Activated effector memory CD4-positive, alpha-beta T cell treated with anti-CD3 and anti-CD28 coated beads, Interleukin-2, amount 50 U/mL, for 16 hours (primary cell): ENCODE data around the gene GTSE1.
"Not testable (repeated sequence)": the region's sequence is repeated elsewhere in the genome, so short reads cannot be mapped to it uniquely, and the experiment has no call there.

Experiments
- DNase-seq: peaks from one replicate; pipeline ENCODE4 v3.0.0-alpha.2; 2020

Gene GTSE1

DNA sequence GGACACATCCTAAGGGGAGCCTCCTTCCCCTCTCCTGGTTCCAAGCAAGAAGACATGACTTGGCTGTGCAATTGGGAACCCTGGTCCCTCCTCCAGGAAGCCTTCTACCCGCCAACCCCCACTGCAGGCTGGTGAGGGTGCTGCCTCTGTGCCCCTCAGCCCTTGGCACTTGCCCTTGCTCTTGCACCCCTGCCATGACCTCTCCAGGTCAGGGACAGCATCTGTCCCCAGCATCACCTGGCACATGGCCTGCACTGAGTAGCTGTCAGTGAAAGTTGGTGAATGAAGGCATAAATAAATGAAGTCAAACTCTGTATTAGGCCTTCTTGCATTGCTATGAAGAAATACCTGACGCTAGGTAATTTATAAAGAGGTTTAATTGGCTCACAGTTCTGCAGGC is 1.9 kb upstream of the GTSE1 start:
- DNase-seq: no peak

DNA sequence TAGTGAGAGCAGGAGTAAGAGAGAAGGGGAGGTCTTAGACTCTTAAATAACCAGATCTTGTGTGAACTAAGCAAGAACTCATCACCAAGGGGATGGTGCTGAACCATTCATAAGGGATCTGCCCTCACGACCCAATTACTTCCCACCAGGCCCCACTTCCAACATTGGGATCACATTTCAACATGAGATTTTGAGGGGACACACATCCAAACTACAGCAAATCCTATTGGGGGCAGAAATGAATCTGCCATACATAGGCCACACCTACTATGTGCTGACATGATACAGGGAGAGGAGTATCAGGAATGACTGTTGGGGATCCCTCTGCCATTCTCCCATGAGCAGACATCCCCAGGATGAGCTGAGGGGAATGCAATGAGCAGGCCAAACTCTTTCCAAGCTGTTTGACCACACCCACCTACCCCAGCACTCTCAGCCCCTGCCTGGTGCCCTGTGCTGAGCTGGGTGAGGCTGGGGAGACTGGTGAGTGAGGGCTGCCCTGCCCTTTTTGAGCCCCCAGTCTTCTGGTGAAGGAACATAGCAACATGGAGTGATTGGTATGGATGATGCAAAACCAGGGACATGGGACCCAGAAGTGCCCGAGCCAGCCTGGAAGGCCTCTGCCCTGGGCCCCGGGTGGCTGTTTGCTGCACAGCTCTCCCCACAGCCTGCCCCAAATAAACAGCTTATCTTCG is 1.2 kb upstream of the GTSE1 start:
- no peak for DNase-seq

DNA sequence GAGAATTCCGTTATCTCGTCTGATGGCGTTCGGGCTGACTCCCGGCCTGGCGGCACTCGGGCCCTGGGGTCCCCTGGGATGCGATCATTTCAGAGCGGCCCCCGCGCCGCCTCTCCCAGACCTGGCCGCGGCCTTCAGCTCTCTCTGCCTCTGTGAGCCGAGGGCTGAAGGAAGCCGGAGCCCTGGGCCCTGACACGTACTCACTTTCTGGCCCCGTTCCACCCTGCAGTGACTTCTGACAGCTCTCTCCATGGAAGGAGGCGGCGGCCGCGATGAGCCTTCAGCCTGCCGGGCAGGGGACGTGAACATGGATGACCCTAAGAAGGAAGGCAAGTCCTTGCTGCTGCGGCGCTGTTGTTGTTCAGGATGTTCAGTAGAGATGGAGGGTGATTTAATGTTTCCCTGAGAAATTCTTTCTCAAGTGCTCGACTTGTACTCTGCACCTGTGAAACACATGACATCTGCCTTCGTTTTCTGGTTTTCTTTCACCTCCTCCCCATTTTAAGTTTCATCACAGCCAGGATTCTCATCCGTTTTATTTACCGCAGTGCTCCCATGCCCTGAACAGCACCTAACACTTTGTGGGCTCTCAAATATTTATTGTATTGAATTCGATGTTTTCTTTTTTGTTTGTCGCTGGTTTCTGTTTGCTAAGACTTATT is 612 bp downstream of the GTSE1 start:
- no peak for DNase-seq

DNA sequence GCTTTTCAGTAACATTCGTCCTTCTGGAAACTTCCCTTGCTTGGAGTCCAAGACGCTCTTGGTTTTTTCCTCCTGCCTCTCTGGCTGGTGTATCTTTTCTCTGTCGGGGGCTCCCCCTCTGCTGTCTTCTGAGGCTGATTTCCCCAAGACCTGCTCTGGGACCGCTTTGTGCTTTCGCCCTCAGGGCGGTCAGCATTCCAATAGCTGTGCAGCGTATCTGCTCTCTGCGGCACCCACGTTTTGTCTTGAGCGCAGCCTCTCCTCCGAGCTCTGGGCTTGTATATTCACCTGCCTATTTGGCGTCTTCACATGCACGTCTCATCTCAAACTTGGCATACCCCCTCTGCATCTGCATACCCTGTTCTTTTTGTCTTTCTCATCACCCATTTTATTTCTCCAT is 2.4 kb downstream of the GTSE1 start:
- DNase-seq: no peak

DNA sequence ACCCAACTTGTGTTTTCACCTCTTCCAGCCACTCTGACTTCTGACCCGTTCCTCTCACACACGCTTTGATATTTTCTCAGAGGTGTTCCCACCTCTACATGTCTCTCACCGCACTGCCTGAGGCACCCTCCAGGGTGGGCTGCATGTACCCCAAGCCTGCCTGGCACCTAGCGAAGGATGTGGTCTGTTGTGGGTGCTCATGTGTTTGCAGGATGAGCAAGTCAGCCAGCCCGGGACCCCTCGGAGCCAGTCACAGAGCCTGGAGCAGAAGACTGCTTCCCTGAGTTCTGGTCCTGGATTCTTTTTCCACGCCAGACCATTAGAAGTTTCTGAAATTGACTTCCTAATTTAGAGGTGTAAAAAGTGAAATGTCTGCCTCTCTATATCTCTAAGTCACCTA is 3.8 kb downstream of the GTSE1 start:
- no peak for DNase-seq

DNA sequence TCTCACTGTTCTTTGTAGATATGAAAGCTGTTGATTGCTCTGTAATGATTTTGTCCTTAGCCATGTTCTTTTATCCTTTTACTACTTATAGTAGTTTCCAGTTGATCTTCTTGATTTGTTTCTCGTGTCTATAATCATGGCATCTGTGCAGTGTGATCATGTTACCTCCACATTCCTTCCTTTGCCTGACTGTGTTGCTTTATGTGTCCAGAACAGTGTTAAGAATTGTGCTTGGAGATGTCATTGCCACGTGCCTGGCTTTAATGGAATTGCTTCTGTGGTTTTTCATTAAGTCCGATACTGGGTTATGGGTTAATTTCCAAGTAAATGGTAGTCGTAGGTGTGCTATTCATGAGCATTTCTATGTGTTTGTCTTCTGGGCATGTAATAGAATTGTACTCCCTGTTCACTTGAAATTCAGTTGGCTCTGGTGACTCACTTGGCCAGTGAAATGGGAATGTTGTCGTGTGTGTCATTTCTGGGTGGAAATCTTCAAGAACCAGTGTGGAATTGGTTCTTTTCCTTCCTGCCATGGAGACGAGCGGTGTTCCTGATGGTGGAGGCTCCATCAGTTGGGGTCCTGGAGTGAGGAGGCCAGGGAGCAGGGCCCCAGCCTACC is 6.8 kb downstream of the GTSE1 start:
- no peak for DNase-seq

DNA sequence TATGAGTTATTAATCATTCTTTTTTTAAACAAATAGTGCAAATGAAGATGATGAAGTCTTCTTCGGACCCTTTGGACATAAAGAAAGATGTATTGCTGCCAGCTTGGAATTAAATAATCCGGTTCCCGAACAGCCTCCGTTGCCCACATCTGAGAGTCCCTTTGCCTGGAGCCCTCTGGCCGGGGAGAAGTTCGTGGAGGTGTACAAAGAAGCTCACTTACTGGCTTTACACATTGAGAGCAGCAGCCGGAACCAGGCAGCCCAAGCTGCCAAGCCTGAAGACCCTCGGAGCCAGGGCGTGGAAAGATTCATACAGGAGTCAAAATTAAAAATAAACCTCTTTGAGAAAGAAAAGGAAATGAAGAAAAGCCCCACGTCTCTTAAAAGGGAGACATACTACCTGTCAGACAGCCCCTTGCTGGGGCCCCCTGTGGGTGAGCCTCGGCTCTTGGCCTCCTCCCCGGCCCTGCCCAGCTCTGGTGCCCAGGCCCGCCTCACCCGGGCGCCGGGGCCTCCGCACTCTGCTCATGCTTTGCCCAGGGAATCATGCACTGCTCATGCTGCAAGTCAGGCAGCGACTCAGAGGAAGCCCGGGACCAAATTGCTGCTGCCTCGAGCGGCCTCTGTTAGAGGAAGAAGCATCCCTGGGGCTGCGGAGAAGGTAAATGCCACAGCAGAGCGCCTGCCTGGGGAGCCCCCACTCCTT is 11.8 kb downstream of the GTSE1 start:
- DNase-seq: no peak

DNA sequence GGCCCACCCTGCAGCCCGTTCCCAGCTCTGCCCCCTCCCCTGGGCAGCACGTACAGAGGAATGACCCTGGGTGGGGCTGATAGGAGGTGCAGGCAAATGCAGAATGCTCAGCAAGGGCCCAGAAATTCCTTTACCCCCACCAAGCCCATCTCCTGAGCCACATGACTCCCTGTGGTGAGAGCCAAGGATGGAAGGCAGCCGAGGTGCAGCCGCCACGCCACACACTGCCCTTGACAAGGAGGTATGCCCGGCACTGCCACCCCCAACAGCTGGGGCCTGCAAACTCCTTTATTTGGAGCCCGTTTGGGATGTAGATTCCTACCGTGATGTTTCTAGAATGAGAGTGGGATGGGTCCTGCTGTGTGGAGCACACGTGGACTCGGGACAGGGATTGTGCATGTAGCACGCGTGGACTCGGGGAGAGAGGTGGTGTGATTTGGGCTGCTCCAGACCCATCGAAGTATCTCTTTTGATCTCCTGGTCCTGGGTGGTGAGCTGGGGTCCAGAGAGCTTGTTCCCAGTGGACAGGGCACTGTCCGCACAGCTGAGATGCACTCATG is 12.9 kb downstream of the GTSE1 start:
- no peak for DNase-seq

DNA sequence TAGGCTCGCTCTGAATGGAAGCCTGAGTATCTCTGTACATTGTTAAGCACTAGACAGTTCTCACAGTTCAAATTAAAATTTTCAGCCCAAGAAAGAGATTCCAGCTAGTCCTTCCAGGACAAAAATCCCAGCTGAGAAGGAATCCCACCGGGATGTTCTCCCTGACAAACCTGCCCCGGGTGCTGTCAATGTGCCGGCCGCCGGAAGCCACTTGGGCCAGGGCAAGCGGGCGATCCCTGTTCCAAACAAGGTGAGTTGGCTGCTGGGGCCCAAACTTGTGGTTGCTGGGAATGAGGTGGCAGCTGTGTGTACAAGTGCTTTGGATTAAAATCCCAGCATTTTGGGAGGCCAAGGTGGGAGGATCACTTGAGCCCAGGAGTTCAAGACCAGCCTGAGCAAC is 15.4 kb downstream of the GTSE1 start:
- no peak for DNase-seq

DNA sequence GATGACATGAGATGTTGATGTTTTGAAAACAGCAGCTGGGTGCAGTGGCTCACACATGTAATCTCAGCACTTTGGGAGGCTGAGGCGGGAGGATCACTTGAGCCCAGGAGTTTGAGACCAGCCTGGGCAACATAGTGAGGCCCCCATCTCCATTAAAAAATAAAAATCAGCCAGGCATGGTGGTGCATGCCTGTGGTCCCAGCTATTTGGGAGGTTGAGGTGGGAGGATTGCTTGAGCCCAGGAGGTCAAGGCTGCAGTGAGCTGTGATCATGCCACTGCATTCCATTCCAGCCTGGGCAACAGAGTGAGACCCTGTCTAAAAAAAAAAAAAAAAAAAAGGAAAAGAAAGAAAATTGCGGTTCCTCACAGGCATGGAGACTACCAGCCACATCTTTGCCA is 16.2 kb downstream of the GTSE1 start:
- DNase-seq: not testable (repeated sequence)

DNA sequence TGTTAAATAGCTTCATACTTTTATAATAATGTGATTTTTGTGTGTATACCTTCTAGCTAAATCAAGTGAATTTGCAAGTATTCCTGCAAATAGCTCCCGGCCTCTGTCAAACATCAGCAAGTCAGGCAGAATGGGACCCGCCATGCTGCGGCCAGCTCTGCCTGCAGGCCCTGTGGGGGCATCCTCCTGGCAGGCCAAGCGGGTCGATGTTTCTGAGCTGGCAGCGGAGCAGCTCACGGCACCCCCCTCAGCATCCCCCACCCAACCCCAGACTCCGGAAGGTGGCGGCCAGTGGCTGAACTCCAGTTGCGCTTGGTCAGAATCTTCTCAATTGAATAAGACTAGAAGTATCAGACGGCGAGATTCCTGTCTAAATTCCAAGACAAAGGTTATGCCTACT is 19.3 kb downstream of the GTSE1 start:
- no peak for DNase-seq

DNA sequence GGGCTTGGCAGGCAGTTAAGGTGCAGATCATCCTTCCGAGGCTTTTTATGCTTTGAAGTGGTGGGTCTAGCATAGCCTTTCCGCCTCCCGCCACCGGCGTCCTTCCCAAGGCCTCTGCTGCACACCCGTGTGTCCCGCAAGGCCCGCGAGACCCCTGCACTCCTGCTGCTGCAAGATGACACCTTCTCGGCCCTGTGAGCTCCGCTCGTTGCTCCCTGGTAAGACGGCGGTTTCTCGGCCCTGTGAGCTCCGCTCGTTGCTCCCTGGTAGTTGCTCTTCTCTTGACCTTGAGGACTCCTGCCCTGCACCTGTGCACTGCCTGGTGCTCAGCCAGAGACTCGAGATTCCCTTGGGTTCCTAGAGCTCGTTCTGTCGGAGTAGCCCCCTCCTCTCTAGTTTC is 21.0 kb downstream of the GTSE1 start:
- DNase-seq: no peak

DNA sequence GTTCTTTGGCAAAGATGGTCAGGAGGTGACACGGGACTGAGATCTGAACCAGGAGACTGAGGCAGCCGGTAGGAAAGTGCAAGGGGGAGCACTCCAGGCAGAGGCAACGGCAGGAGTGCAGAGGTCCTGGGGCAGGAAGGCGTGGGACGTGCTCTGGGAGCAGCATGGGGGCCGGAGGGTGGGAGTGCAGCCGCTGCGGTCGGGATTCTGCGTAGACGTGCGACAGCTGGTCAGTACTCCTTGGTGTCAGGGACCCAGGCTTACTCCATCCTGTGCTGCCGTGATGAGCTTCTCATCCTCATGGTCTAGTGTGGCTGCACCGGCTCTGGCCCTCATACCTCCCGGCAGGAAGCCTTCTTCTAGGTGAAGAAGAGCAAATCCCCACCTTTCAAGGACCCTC is 21.9 kb downstream of the GTSE1 start:
- DNase-seq: no peak

DNA sequence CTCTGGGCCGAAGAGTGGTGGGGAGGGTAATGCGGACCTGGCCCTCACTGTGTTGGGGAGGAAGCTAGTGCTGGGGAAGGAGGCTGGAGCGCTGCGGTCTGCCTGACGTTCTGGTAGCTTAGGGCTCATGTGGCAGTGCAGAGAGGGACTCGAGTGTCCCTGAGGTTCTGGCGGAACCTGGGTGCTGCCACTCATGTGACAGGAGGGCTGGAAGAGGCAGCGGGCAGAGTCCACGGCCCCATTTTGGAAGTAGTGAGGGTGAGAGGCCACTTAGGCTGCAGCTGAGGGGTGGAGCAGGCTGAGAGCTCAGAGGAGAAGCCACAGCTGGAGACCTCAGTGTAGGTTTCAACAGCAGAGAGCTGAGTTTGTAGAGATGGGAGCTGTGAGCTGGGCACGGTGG is 22.6 kb downstream of the GTSE1 start:
- no peak for DNase-seq

DNA sequence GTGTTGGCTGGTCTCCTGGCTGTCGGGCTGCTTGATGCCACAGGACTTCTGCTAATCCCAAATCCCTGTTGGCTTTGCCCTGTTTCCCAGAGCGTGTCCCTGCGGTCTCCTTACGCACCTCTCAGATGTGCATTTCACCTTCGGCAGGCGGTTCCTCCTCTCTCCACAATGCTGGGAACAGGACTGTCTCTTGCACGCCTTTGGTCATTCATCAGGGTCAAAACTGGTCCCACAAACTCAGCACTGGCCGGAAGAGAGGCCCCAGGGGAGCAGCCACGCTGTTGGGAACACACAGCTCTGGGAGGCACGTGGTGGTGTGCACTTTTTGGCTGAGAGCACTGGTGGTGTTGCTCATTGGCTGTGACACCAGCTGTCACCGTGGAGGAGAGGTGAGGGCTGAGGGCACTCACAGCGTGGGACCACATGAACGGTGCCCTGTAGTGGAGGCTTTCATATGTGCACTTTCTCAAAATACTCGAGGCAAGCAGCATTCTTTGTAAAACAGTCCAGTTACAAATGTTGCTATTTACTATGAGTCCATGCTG is 23.6 kb downstream of the GTSE1 start:
- no peak for DNase-seq

DNA sequence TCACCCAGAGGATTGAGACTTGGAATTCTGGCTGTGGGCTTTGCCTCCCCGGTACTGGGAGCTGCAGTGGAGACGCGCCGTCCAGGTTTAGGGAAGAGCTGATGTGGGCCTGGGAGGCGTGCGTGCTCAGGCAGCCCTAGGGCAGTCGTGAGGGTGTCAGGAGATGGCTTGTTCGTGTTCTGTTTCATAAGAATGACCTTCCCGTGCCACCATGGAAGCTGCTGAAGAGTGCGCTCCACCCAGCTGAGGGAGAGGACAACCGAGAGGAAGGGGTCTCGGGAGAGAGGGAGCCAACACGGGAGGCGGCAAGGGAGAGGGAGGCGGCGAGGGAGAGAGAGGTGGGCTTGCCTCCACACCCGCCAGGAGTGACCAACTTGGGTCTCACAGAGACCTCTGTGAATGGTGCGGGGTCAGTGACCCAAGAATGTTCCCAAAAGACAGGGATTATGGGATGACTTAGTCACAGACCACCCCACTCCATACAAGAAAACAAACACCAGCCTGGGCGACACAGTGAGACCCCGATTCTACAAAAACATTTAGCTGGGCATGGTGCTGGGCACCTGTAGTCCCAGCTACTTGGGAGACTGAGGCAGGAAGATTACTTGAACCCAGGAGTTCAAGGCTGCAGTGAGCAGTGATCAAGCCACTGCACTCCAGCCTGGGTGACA is 24.2 kb downstream of the GTSE1 start:
- DNase-seq: no peak

DNA sequence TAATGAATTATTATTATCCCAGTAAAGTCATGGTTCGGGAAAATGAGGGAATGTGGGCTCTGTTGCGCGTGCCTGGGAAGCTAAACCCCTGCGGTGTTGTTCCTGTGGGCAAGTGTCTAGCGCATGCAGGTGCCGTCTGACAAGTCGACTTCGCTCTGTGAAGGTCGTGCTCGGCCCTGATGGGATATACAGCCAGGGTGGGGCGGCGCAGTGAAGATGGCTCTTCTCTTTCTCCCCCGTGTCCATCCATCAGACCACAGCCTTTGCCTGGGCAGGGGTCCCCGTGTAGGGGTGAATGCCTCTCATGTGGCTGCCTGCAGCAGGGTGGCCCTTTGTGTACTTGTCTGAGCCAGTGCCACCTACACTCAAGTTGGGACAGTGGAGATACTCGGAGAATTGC is 26.0 kb downstream of the GTSE1 start:
- DNase-seq: no peak

DNA sequence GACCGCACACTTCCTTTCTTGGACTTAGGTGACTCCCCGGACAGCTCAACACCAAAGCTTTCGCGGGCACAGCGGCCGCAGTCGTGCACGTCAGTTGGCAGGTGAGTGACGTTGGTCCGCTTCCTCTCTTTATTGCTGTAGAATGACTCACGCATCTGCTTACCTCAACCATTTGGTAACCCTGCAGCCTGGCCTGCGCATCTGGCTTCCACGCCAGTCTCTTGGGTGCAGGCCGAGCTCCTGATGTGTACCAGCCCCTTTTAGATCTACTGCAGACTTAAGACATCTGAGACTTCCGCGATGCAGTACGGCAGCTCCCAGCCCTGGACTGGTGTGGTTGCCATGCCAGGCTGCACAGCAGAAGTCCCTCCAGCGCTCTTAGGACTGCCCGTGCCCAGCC is 26.5 kb downstream of the GTSE1 start:
- no peak for DNase-seq

DNA sequence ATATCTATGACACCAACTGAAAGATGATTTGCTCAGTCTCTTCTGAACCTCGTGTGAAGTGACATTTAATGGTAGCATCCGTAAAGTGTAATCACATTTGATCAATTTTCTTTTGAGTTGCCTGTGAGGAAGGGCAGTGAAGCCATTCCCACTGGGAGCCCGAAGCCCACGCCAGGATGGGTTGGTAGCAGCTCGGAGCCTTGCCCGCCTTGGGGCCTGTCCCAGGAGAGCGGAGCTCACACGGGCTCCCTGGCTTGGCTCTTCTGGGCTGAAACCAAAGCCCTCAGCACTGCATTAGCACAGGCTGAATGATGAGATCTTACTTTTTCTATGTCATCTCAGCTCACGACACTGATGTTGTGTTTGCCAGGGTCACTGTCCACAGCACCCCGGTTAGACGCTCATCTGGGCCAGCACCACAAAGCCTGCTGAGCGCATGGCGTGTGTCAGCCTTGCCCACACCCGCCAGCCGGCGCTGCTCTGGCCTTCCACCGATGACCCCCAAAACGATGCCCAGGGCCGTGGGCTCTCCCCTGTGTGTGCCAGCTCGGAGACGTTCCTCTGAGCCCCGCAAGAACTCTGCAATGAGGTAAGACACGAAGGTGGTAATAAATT is 29.5 kb downstream of the GTSE1 start:
- no peak for DNase-seq

DNA sequence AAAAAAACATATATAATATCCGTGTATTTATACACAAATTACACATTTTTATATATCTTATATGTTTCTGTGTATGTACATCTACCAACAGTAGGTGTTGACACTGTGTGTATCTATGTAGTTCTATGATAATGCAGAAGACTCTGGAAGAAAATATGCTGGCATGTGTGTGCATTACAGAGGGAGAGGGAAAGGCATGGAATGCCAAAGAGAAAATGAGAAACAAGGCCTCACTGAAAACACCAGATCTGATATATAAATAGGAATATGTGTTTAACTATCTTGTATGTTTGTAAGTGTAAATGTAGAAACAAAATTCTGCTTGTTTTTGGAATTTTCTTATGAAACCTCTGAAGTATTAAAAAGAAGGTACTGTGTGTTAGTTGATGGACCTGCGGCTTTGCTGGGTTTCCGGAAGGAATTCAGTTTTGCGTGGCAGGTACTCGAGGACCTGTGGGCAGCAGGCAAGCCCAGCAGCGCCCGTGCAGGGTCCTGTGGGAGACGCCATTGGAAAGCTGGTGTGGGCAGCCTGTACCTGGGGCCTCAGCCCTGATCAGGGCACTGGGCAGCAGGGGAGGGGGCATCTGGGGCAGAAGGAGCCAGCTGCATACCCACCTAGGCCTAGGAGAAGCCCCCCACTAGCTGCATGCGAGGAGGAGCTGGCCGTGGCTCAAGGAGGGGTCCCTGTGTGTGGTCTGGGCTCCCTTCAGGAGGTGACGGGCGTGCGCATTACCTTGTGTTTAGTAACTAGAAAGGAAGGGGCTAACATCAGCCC is 31.2 kb downstream of the GTSE1 start:
- DNase-seq: no peak

DNA sequence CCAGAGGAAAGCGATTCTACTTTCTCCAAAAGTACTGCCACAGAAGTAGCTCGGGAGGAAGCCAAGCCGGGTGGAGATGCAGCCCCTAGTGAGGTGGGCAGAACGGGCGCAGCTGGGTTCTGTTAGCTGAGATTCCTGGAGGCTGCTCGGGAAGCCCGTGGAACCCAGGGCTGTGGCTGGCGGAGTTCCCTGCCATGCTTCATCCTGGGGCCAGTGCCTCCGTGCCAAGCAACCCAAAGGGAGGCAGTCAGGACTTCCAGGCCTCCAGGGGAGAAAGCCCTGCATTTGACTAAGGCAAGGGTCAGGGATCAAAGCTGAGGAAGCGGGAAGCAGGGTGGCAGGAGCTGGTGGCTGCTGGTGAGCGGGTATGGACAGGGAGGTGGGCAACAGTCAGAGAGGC is 32.1 kb downstream of the GTSE1 start:
- no peak for DNase-seq
